ENCODE results near the gene SORBS2. TPM values are rescaled to one million over a fixed set of nuclear protein-coding genes. Genes with fewer than 3 reads are reported as not detected.

SORBS2 gene
- total and polyA plus RNA-seq, 2 donors (not counting 1 experiment from before 2014, with no cell fraction given) = 0.25 to 0.89 TPM

DNA sequence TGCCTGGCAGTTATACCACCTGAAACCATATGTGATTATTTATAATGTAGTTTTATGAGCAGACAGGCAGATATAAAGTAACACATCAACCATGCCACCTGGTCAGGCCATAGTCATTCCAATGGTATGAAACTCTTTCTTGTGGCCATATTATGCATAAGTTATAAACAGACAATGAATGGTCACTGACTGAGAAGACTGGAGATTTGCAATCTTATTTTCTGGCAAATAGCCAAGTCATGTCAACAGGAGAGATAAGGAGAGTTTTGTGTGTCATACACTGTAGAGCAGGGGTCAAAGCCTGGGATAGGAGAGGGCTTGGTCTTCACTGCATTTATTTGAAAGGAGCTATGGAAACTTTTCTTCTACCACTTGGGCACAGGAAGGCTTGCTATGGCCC, 29.5 kb downstream of the SORBS2 start:
- POLR2A ChIA-PET = no interaction called here
- H3K36me3 ChIP-seq (replicated peaks in 1 of 2; ENCODE audit: control extremely low read depth in 1 of 2, control insufficient read depth in 1 of 2, extremely low read depth in 1 of 2, insufficient read depth in 2 of 2, low read length in 1 of 2) = no peaks in the 10 kb centered on the region
- H3K4me3 ChIP-seq (ENCODE audit: control extremely low read depth in 1 of 5, extremely low read depth in 1 of 5, insufficient read depth in 1 of 5, low read depth in 2 of 5, low read length in 4 of 5) = no peak overlapping the region
- no peaks in the 10 kb centered on the region for H3K4me1 Mint-ChIP-seq
- H3K4me1 ChIP-seq (ENCODE audit: control insufficient read depth in 2 of 2, insufficient read depth in 2 of 2, low read length in 2 of 2) = no peaks in the 10 kb centered on the region
- TF ChIP-seq EZH2 (IDR thresholded peaks at IDR 0.05; ENCODE audit: borderline replicate concordance, insufficient read depth, low read depth, low read length, poor library complexity, severe bottlenecking) = no peak
- TF ChIP-seq, protein P1, sequence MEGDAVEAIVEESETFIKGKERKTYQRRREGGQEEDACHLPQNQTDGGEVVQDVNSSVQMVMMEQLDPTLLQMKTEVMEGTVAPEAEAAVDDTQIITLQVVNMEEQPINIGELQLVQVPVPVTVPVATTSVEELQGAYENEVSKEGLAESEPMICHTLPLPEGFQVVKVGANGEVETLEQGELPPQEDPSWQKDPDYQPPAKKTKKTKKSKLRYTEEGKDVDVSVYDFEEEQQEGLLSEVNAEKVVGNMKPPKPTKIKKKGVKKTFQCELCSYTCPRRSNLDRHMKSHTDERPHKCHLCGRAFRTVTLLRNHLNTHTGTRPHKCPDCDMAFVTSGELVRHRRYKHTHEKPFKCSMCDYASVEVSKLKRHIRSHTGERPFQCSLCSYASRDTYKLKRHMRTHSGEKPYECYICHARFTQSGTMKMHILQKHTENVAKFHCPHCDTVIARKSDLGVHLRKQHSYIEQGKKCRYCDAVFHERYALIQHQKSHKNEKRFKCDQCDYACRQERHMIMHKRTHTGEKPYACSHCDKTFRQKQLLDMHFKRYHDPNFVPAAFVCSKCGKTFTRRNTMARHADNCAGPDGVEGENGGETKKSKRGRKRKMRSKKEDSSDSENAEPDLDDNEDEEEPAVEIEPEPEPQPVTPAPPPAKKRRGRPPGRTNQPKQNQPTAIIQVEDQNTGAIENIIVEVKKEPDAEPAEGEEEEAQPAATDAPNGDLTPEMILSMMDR (IDR thresholded peaks at IDR 0.05) = no peak
- CTCF ChIA-PET = no interaction called here
- H2AFZ ChIP-seq (ENCODE audit: insufficient read depth, low read depth, low read length, poor library complexity, severe bottlenecking) = no peak overlapping the region
- H3K9ac ChIP-seq (ENCODE audit: low read length) = no peak overlapping the region
- peaks cover 4% of the 10 kb centered on the region for H3K27me3 Mint-ChIP-seq
- H3K9me3 Mint-ChIP-seq (ENCODE audit: insufficient read depth) = no peaks in the 10 kb centered on the region
- intact Hi-C loops (cut with micrococcal nuclease) = no loop called here
- DNase-seq = no peak
- H3K27me3 ChIP-seq (replicated peaks in 1 of 4; ENCODE audit: control extremely low read depth in 1 of 4, control insufficient read depth in 3 of 4, insufficient read depth in 4 of 4, low read length in 3 of 4) = no peaks in the 10 kb centered on the region
- no peak overlapping the region for H3K27ac ChIP-seq (ENCODE audit: low read length in 2 of 2)
- H3K27ac Mint-ChIP-seq = no peak overlapping the region
- no peaks in the 10 kb centered on the region for H4K20me1 ChIP-seq (ENCODE audit: control insufficient read depth, insufficient read depth, low read length, poor library complexity, severe bottlenecking)
- H3K9me3 ChIP-seq (ENCODE audit: control extremely low read depth in 1 of 3, control insufficient read depth in 2 of 3, insufficient read depth in 1 of 3, low read length in 2 of 3) = peaks cover 0 to 5% (median 0%) of the 10 kb centered on the region in 3 donors
- H3K4me2 ChIP-seq (replicated peaks; ENCODE audit: low read depth, low read length, poor library complexity, severe bottlenecking) = no peak overlapping the region
- H3K4me3 Mint-ChIP-seq = no peak overlapping the region
- H3K79me2 ChIP-seq (ENCODE audit: control insufficient read depth, insufficient read depth, low read length) = no peaks in the 10 kb centered on the region
- no peak for ATAC-seq (ENCODE audit: low read depth)

GRCh38 chr4:185781555-185782215, 30.3 kb downstream of the SORBS2 start:
- no peaks in the 10 kb centered on the region for H4K20me1 ChIP-seq (ENCODE audit: control insufficient read depth, insufficient read depth, low read length, poor library complexity, severe bottlenecking)
- ATAC-seq (ENCODE audit: low read depth) = no peak
- no peak overlapping the region for H3K4me3 ChIP-seq (ENCODE audit: control extremely low read depth in 1 of 5, extremely low read depth in 1 of 5, insufficient read depth in 1 of 5, low read depth in 2 of 5, low read length in 4 of 5)
- ChIA-PET POLR2A (no interaction called here), CTCF (no interaction called here)
- no peaks in the 10 kb centered on the region for H3K4me1 Mint-ChIP-seq
- H3K4me3 Mint-ChIP-seq = no peak overlapping the region
- DNase-seq = no peak
- H3K9me3 Mint-ChIP-seq (ENCODE audit: insufficient read depth) = no peaks in the 10 kb centered on the region
- no peaks in the 10 kb centered on the region for H3K79me2 ChIP-seq (ENCODE audit: control insufficient read depth, insufficient read depth, low read length)
- H2AFZ ChIP-seq (ENCODE audit: insufficient read depth, low read depth, low read length, poor library complexity, severe bottlenecking) = no peak overlapping the region
- H3K9ac ChIP-seq (ENCODE audit: low read length) = no peak overlapping the region
- no peaks in the 10 kb centered on the region for H3K36me3 ChIP-seq (replicated peaks in 1 of 2; ENCODE audit: control extremely low read depth in 1 of 2, control insufficient read depth in 1 of 2, extremely low read depth in 1 of 2, insufficient read depth in 2 of 2, low read length in 1 of 2)
- WGBS (ENCODE audit: insufficient coverage) = 91% methylated on average over 7 of the region's 15 CpGs
- no peak for TF ChIP-seq EZH2 (IDR thresholded peaks at IDR 0.05; ENCODE audit: borderline replicate concordance, insufficient read depth, low read depth, low read length, poor library complexity, severe bottlenecking)
- TF ChIP-seq, protein P1 (IDR thresholded peaks at IDR 0.05) = no peak
- intact Hi-C loops (cut with micrococcal nuclease) = no loop called here
- peaks cover 4% of the 10 kb centered on the region for H3K27me3 Mint-ChIP-seq
- no peaks in the 10 kb centered on the region for H3K4me1 ChIP-seq (ENCODE audit: control insufficient read depth in 2 of 2, insufficient read depth in 2 of 2, low read length in 2 of 2)
- H3K9me3 ChIP-seq (ENCODE audit: control extremely low read depth in 1 of 3, control insufficient read depth in 2 of 3, insufficient read depth in 1 of 3, low read length in 2 of 3) = peaks cover 0 to 5% (median 0%) of the 10 kb centered on the region in 3 donors
- H3K27ac ChIP-seq (ENCODE audit: low read length in 2 of 2) = no peak overlapping the region
- no peak overlapping the region for H3K4me2 ChIP-seq (replicated peaks; ENCODE audit: low read depth, low read length, poor library complexity, severe bottlenecking)
- no peak overlapping the region for H3K27ac Mint-ChIP-seq
- H3K27me3 ChIP-seq (replicated peaks in 1 of 4; ENCODE audit: control extremely low read depth in 1 of 4, control insufficient read depth in 3 of 4, insufficient read depth in 4 of 4, low read length in 3 of 4) = no peaks in the 10 kb centered on the region
